Heart right ventricle (tissue), 16 donors: ENCODE data around the gene PTPRN2. TPM values are rescaled to one million over a fixed set of nuclear protein-coding genes. Genes with fewer than 3 reads are reported as not detected.
"Not testable (repeated sequence)": the region's sequence is repeated elsewhere in the genome, so short reads cannot be mapped to it uniquely, and the experiment has no call there.

Experiments used
- ATAC-seq, 8 donors: fragments of 200-7000 bp; cut with Tn5 transposase; one replicate each; pipeline ENCODE4 v1.9.1; 2020; ENCODE audit warnings: mild to moderate bottlenecking in 8 of 8, moderate library complexity in 8 of 8, moderate number of reproducible peaks in 1 of 8
- DNase-seq, 2 donors: peaks; one replicate each; pipeline ENCODE4 v3.0.0-alpha.2; 2020
- H3K27ac ChIP-seq, 10 donors: fragments of 200-600 bp; sonication (generic) in 2 of 10; one replicate each; pipeline versions ENCODE4 v1.5.0 to v1.8.0; 2020 to 2022; ENCODE audit warnings: mild to moderate bottlenecking in 3 of 10
- H3K27me3 ChIP-seq, 7 donors: fragments of 200-600 bp; one replicate each; pipeline ENCODE4 v1.8.0; 2021 to 2022; ENCODE audit warnings: mild to moderate bottlenecking in 2 of 7
- H3K36me3 ChIP-seq, 9 donors: fragments of 200-600 bp; sonication (generic) in 1 of 9; one replicate each; pipeline versions ENCODE4 v1.5.0 to v1.8.0; 2020 to 2022; ENCODE audit warnings: mild to moderate bottlenecking in 2 of 9
- H3K4me1 ChIP-seq, 9 donors: fragments of 200-600 bp; sonication (generic) in 1 of 9; one replicate each; pipeline versions ENCODE4 v1.5.0 to v1.8.0; 2020 to 2022; ENCODE audit warnings: mild to moderate bottlenecking in 4 of 9
- H3K4me3 ChIP-seq, 10 donors: fragments of 200-600 bp; sonication (generic) in 2 of 10; one replicate each; pipeline versions ENCODE4 v1.5.0 to v1.8.0; 2020 to 2022; ENCODE audit warnings: mild to moderate bottlenecking in 7 of 10, moderate library complexity in 2 of 10
- H3K9me3 ChIP-seq, 11 donors: fragments of 200-600 bp in 10 of 11; sonication (generic) in 2 of 11; one replicate each; pipeline versions ENCODE4 v1.5.0 to v1.8.0; 2013 to 2022; ENCODE audit warnings: mild to moderate bottlenecking in 2 of 11, control low read depth in 1 of 11, moderate library complexity in 1 of 11
- CTCF ChIP-seq, 9 donors: fragments of 200-600 bp; sonication (generic) in 2 of 9; IDR thresholded peaks; one replicate each; pipeline versions ENCODE4 v1.5.0 to v1.8.0; 2021 to 2022; ENCODE audit warnings: antibody characterized with exemption in 9 of 9, mild to moderate bottlenecking in 5 of 9, moderate library complexity in 1 of 9
- WGBS, 2 donors: extraction: QIAGEN DNeasy Blood & Tissue Kit; methylation state at CpG; one replicate each; pipeline ENCODE4 v1.1.7; 2013; ENCODE audit warnings: inconsistent platforms in 1 of 2; 5-methylcytosine and 5-hydroxymethylcytosine counted together
- intact Hi-C, 10 donors: fragments of 100-400 bp; cut with DNase I; formaldehyde crosslinking; loops; one replicate each; pipeline versions ENCODE4 v1.11.1 to v1.14.2; 2022
- polyA plus RNA-seq, 2 donors: library from polyadenylated mRNA; stranded (reverse); fragments of 200-250 nt; gene quantifications; one replicate each; pipeline ENCODE4 v1.2.3, GENCODE V29; 2013
- total RNA-seq, 10 donors: library from RNA; stranded (reverse); fragmentation: NEBNext Ultra II Directional in 3 of 10; extraction: Animal tissue kit (Norgen Biotek cat#: 25700) in 3 of 10; gene quantifications; one replicate each; pipeline versions ENCODE4 v1.2.1 to v1.2.4, GENCODE V29; 2021 to 2023
- donor health status: Arrhythmogenic right ventricular cardiomyopathy.
- donor health status: ischemic (EF 13 %, LVEDD 7.1; RV severe dilation, severe dysfunction).
- donor health status: healthy with polysubstance abuse.
- donor health status: DM: no; HTN: yes; CAD: no.
- donor health status: DM: no; HTN: no; CAD: no.
- donor health status: ischemic (EF 25% LVEDD 6.9; RV normal size, moderate dysfunction).
- donor health status: ischemic (EF 25% LVEDD 5.7; RV mildly dilated, moderate dysfunction).
- donor health status: healthy.
- donor health status: DM: yes; HTN: yes; CAD: no.
- donor health status: Ischemic cardiomyopathy.
- donor health status: ischemic (EF 35%, LVEDD 5.7; RV mildly dilated, moderate dysfunction).
- donor health status: nonischemic (EF 11% LVEDD 7.7; RV severe dilation, severe dysfunction).
- donor health status: DM: yes; HTN: yes; CAD: no.
- donor health status: PGD.
- donor health status: ischemic (EF 29% LVEDD 5.4; RV normal size, mild dysfunction).
- donor health status: nonischemic (EF 23%, LVEDD 6.1; RV moderate dilation, normal function).

Gene PTPRN2
- total and polyA plus RNA-seq, 12 donors = 0.82 to 1.8 (median 1.3) TPM

- no peak for TF ChIP-seq CTCF (IDR thresholded peaks at IDR 0.05)
- no peak overlapping the region for H3K4me3 ChIP-seq
- H3K4me1 ChIP-seq = no peaks in the 10 kb centered on the region
- 85 to 88% methylated on average over 29 of the region's 29 CpGs for WGBS, 2 donors
- intact Hi-C loops = no loop called here
- H3K9me3 ChIP-seq = peaks cover 0 to 35% (median 9%) of the 10 kb centered on the region in 11 donors
- H3K36me3 ChIP-seq = no peaks in the 10 kb centered on the region
- DNase-seq (no peak), ATAC-seq (no peak)
- no peak overlapping the region for H3K27ac ChIP-seq
- peaks cover 0 to 14% (median 0%) of the 10 kb centered on the region in 7 donors for H3K27me3 ChIP-seq
These were observed 669.1 kb downstream of the PTPRN2 start for GRCh38 chr7:157918326-157919080.

GRCh38 chr7:157916946-157917640, 670.5 kb downstream of the PTPRN2 start:
- Histone ChIP-seq H3K9me3 (peaks cover 0 to 39% (median 9%) of the 10 kb centered on the region in 11 donors), H3K4me1 (no peaks in the 10 kb centered on the region), H3K27ac (no peak overlapping the region), H3K4me3 (no peak overlapping the region), H3K36me3 (no peaks in the 10 kb centered on the region), H3K27me3 (peaks cover 0 to 14% (median 0%) of the 10 kb centered on the region in 7 donors)
- no peak for TF ChIP-seq CTCF (IDR thresholded peaks at IDR 0.05)
- 90 to 94% methylated on average over 17 to 23 of the region's 23 CpGs for WGBS, 2 donors
- no peak for ATAC-seq
- no peak for DNase-seq
- intact Hi-C loops = no loop called here

- Histone ChIP-seq H3K4me1 (peaks cover 0 to 14% (median 0%) of the 10 kb centered on the region in 9 donors), H3K4me3 (no peak overlapping the region), H3K36me3 (no peaks in the 10 kb centered on the region), H3K27ac (no peak overlapping the region), H3K9me3 (peaks cover 0 to 26% (median 7%) of the 10 kb centered on the region in 11 donors), H3K27me3 (peaks cover 0 to 4% (median 0%) of the 10 kb centered on the region in 7 donors)
- intact Hi-C loops = no loop called here
- DNase-seq = no peak
- no peak for ATAC-seq
- no peak for TF ChIP-seq CTCF (IDR thresholded peaks at IDR 0.05)
- WGBS, 2 donors = 96% methylated on average over 35 of the region's 35 CpGs
These were observed 677.2 kb downstream of the PTPRN2 start for GRCh38 chr7:157910446-157910845.

- DNase-seq, H3K27me3 ChIP-seq, H3K4me3 ChIP-seq, H3K27ac ChIP-seq, ATAC-seq, H3K36me3 ChIP-seq, intact Hi-C loops: not testable (repeated sequence)
- peaks cover 0 to 22% (median 7%) of the 10 kb centered on the region in 11 donors for H3K9me3 ChIP-seq
- peaks cover 0 to 15% (median 0%) of the 10 kb centered on the region in 9 donors for H3K4me1 ChIP-seq
- WGBS, 2 donors = 97 to 99% methylated on average over 26 to 43 of the region's 43 CpGs
These were observed 677.6 kb downstream of the PTPRN2 start for GRCh38 chr7:157910045-157910444.
